Esophagus muscularis mucosa (tissue), 4 donors: ENCODE results near the gene HSDL1.

Source experiments
- EP300 ChIP-seq: sonication (generic); formaldehyde crosslinking; IDR thresholded peaks from one replicate; pipeline ENCODE4 v1.6.1; 2017; ENCODE audit warnings: antibody characterized with exemption
- POLR2A ChIP-seq: fragments of 450-650 bp; IDR thresholded peaks from one replicate; pipeline ENCODE4 v1.6.1; 2017; ENCODE audit warnings: antibody characterized with exemption, moderate library complexity, mild to moderate bottlenecking, low read depth
- POLR2AphosphoS5 ChIP-seq, 2 donors: sonication (generic); formaldehyde crosslinking; IDR thresholded peaks; one replicate each; pipeline ENCODE4 v1.6.1; 2017; ENCODE audit warnings: antibody characterized with exemption in 2 of 2
- TF ChIP-seq, protein P1 (sequence below), 3 experiments: fragments of 200-600 bp in 2 of 3; fragments of 450-650 bp in 1 of 3; sonication (generic) in 2 of 3; IDR thresholded peaks; one replicate each; pipeline ENCODE4 v1.5.1; 2017 to 2019; ENCODE audit warnings: antibody characterized with exemption in 3 of 3, mild to moderate bottlenecking in 2 of 3, moderate library complexity in 1 of 3

DNA sequence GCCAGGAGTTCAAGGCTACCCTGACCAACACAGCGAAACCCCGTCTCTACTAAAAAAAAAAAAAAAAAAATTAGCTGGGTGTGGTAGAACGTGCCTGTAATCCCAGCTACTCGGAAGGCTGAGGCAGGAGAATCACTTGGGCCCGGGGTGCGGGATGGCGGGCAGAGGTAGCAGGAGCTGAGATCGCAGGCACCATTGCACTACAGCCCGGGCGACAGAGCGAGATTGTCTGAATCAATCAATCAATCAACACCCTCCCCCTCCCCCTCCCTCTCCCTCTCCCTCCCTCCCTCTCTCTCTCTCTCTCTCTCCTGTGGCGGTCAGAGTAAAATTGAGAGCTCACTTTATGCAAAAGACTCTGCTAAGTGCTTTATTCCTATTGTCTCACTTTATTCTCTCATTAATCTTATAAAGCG lies 1.2 kb downstream of the HSDL1 start:
- TF ChIP-seq POLR2A: no peak
- TF ChIP-seq POLR2AphosphoS5 (IDR thresholded peaks at IDR 0.05): no peak
- TF ChIP-seq, protein P1, sequence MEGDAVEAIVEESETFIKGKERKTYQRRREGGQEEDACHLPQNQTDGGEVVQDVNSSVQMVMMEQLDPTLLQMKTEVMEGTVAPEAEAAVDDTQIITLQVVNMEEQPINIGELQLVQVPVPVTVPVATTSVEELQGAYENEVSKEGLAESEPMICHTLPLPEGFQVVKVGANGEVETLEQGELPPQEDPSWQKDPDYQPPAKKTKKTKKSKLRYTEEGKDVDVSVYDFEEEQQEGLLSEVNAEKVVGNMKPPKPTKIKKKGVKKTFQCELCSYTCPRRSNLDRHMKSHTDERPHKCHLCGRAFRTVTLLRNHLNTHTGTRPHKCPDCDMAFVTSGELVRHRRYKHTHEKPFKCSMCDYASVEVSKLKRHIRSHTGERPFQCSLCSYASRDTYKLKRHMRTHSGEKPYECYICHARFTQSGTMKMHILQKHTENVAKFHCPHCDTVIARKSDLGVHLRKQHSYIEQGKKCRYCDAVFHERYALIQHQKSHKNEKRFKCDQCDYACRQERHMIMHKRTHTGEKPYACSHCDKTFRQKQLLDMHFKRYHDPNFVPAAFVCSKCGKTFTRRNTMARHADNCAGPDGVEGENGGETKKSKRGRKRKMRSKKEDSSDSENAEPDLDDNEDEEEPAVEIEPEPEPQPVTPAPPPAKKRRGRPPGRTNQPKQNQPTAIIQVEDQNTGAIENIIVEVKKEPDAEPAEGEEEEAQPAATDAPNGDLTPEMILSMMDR (IDR thresholded peaks at IDR 0.05): no peak
- TF ChIP-seq EP300: no peak
